HG03460 (cell line): ENCODE data around the gene CAPRIN1.
"Not testable (repeated sequence)": the region's sequence is repeated elsewhere in the genome, so short reads cannot be mapped to it uniquely, and the experiment has no call there.

Source experiments
- ATAC-seq: cut with Tn5 transposase; IDR thresholded peaks from one replicate; pipeline ENCODE4 v1.9.1; 2021; ENCODE audit not compliant: unreplicated experiment

Gene CAPRIN1

DNA sequence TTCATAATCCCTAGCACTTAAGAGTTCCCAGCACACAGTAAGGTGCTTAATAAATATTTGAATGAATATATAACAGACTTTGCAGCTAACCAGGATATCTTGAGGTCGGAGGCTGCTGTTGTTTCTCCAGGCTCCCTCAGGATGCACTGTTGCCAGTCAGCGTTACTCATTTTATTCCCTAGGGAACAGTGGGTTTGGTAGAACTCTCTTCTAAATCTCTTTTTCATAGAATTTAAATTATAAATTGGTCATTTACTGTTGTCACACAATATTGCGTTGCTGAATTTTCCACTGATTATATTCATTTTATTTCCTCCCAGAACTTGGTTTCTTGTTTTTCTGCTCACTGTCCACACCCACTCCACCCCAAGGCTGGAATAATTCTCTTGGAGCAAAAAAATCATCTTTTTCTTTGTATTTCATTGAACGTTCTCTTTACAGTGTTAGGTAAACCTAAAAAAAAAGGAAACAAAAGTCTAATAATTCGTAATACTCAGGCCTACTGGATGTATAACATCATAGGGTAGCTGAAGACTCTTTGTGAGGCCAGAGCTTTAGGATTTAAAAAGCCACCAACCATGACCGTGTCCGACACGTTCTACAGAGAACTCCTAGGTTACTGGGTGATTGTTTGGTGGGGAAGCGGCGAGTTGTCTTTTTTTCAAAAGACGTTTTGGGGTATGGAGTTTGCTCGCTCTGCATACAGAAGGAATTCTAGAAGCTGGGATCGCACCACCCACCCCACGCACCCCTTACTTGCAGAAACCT is 766 bp upstream of the CAPRIN1 start:
- ATAC-seq = peak; percentile 3

- ATAC-seq = peak; percentile 52
These were observed 591 bp downstream of the CAPRIN1 start for GRCh38 chr11:34052036-34052607.

- peak; percentile 1 for ATAC-seq
These were observed 1.2 kb downstream of the CAPRIN1 start for GRCh38 chr11:34052608-34053160.

- peak; percentile 44 for ATAC-seq
These were observed 1.7 kb downstream of the CAPRIN1 start for GRCh38 chr11:34053161-34053686.

DNA sequence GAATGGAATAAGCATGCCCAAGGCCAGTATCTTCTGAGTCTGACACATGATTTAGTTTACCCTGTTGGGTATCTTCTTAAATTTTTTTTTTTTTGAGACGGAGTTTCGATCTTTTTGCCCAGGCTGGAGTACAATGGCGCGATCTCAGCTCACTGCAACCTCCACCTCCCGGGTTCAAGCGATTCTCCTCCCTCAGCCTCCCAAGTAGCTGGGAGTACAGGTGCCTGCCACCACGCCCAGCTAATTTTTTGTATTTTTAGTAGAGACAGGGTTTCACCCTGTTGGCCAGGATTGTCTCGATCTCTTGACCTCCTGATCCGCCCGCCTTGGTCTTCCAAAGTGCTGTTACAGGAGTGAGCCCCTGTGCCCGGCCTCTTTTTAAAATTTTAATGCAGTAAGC is 2.8 kb downstream of the CAPRIN1 start:
- not testable (repeated sequence) for ATAC-seq

GRCh38 chr11:34055218-34056000 is 3.9 kb downstream of the CAPRIN1 start:
- no peak for ATAC-seq

DNA sequence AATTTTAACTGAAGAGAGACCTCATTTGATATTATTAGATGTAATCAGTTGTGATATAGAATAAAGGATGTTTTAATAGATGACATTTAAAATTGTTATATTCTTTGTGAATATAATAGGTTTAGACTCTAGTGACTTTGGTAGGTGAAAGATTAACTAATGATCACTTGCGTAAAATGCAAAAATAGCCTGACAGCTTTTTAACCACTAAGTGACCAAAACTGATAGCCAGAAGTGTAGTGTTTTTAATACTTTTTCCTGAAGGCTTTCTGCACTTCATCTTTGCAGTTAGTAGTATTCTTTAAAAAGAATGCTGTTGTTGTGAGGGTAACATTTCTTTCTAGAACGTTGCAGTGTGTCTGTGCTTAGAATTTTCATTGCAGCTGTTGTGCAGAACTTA is 5.1 kb downstream of the CAPRIN1 start:
- ATAC-seq = no peak

- no peak for ATAC-seq
These were observed 11.7 kb downstream of the CAPRIN1 start for GRCh38 chr11:34063061-34063795.

- ATAC-seq = no peak
These were observed 12.8 kb downstream of the CAPRIN1 start for GRCh38 chr11:34064291-34064690.

DNA sequence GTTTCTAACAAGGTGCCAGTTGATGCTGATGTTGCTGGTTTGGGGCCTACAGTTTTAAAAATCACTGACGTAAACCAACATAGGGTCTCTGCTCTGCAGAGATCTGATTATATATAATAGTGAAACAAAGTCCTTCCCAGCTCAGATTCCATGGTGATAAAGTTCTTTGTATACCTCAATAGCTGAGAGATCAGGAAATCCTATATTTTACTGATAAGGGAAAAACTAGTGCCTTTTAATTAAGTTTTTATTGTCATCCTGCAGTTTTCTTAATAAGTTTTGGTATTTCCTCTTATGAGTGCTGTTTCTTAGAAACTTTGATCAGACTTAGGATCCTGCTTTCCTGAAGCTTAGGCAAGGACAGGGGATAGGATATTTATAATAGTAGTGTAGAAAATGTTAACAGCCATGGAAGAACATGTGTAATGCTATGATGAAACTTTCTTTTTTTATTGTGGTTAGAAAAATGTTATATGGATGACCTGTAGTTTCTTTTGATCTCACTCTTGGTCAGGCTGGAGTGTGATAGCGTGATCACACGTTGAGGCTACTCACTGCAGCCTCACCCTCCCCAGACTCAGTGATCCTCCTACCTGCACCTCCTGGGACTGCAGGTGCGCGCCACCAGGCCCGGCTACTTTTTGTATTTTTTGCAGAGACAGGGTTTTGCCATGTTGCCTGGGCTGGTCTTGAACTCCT is 14.1 kb downstream of the CAPRIN1 start:
- ATAC-seq = no peak

DNA sequence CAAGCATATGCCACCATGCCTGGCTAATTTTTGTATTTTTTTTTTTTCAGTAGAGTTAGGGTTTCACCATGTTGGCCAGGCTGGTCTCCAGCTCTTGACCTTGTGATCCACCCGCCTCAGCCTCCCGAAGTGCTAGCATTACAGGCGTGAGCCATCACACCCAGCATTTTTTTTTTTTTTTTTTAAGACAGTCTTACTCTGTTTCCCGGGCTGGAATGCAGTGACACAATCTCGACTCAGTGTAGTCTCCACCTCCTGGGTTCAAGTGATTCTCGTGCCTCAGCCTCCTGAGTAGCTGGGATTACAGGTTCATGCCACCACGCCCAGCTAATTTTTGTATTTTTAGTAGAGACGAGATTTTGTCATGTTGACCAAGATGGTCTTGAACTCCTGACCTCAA is 15.2 kb downstream of the CAPRIN1 start:
- not testable (repeated sequence) for ATAC-seq

GRCh38 chr11:34067383-34068065 is 16.0 kb downstream of the CAPRIN1 start:
- ATAC-seq = no peak

DNA sequence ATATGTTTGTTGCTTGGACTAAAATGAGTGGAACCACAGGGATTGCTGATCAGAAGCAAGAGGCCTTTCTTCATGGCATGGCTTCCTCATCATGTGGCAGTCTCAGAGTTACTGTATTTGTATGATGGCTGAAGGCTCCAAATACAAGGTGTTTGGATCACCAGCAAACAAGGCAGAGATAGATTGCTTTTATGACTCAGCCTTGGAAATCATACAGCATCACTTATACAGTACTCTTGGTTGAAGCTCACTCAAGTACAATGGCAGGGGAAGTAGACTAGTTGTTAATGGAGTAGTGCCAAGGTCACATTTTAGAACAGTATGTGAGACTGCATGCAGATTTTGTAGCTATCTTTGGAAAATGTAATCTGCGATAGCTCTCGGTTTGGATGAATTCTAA is 16.6 kb downstream of the CAPRIN1 start:
- no peak for ATAC-seq

GRCh38 chr11:34071306-34071705 is 19.8 kb downstream of the CAPRIN1 start:
- ATAC-seq = not testable (repeated sequence)

DNA sequence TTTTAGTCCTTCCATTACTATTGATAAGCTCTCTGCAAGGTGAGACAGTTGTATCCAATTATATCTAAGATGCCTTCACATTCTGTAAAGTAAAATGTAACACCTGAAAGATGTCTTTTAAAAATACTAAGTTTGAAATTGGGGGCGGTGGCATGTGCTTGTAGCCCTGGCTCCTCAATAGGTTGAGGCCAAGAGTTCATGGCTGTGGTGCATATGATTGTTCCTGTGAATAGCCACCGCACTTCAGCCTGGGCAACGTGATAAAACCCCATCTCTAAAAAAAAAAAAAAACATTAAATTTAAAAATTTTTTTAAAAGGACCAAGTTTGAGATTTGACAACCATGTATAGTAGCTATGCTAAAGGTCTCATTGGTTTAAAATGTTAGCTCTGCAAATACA is 20.5 kb downstream of the CAPRIN1 start:
- ATAC-seq = no peak

DNA sequence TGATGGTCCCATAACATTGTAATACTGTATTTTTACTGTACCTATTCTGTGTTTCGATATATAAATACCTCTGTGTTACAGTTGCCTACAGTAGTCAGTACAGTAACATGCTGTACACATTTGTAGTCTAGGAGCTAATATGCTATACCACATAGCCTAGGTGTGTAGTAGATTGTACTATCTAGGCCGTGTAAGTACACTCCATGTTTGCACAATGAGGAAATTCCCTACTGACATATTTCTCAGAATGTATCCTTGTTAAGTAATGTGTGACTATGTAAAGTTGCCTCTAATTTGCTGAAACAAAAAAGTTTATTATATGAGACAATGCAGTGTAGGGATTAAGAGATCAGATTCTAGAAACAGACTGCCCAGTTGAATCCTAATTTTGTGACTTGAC is 21.3 kb downstream of the CAPRIN1 start:
- ATAC-seq = no peak

DNA sequence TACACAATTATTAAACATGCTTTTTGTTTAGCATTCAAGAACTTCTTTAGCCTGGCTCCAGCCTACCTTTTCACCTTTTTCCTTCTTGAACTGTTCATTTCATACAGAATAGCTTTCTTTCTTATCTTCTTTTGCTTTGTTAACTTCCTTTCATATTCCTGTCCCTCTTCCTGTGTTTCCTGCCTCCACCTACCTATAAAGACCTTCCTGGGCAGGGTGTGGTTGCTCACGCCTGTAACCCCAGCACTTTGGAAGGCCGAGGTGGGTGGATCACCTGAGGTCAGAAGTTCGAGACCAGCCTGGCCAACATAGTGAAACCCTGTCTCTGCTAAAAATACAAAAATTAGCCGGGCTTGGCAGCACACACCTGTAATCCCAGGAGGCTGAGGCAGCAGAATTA is 22.9 kb downstream of the CAPRIN1 start:
- no peak for ATAC-seq

GRCh38 chr11:34075178-34075820 is 23.8 kb downstream of the CAPRIN1 start:
- ATAC-seq = no peak

GRCh38 chr11:34080609-34081008 is 29.1 kb downstream of the CAPRIN1 start:
- no peak for ATAC-seq
